Stimulated activated CD8-positive, alpha-beta memory T cell treated with anti-CD3 and anti-CD28 coated beads, Interleukin-7, amount 100 ng/mL, for 24 hours (primary cell): ENCODE results near the gene RILPL2.
"Not testable (repeated sequence)": the region's sequence is repeated elsewhere in the genome, so short reads cannot be mapped to it uniquely, and the experiment has no call there.

Source experiments
- DNase-seq: peaks from one replicate; pipeline ENCODE4 v3.0.0-alpha.2; 2020; ENCODE audit warnings: low read depth

RILPL2 gene

GRCh38 chr12:123449856-123450255 lies 13.4 kb upstream of the RILPL2 start:
- no peak for DNase-seq

- DNase-seq, result no peak
These were observed 12.8 kb upstream of the RILPL2 start for GRCh38 chr12:123449249-123449733.

GRCh38 chr12:123446333-123446713 lies 9.8 kb upstream of the RILPL2 start:
- no peak for DNase-seq

GRCh38 chr12:123445388-123446332 lies 9.2 kb upstream of the RILPL2 start:
- DNase-seq, result no peak

- no peak for DNase-seq
These were observed 7.9 kb upstream of the RILPL2 start for GRCh38 chr12:123444092-123445026.

GRCh38 chr12:123442774-123443173 lies 6.3 kb upstream of the RILPL2 start:
- no peak for DNase-seq

- no peak for DNase-seq
These were observed 5.2 kb upstream of the RILPL2 start for GRCh38 chr12:123441523-123442164.

GRCh38 chr12:123435636-123436016 lies 858 bp downstream of the RILPL2 start:
- DNase-seq, result no peak

GRCh38 chr12:123433615-123434014 lies 2.9 kb downstream of the RILPL2 start:
- DNase-seq, result no peak

GRCh38 chr12:123431951-123432817 lies 4.3 kb downstream of the RILPL2 start:
- not testable (repeated sequence) for DNase-seq

- DNase-seq, result not testable (repeated sequence)
These were observed 7.4 kb downstream of the RILPL2 start for GRCh38 chr12:123429101-123429500.

- DNase-seq, result no peak
These were observed 7.9 kb downstream of the RILPL2 start for GRCh38 chr12:123428591-123428990.

GRCh38 chr12:123427036-123427769 lies 9.3 kb downstream of the RILPL2 start:
- DNase-seq, result no peak

GRCh38 chr12:123421314-123421713 lies 15.2 kb downstream of the RILPL2 start:
- no peak for DNase-seq

- DNase-seq, result no peak
These were observed 26.5 kb downstream of the RILPL2 start for GRCh38 chr12:123410041-123410412.

GRCh38 chr12:123409284-123410040 lies 27.0 kb downstream of the RILPL2 start:
- not testable (repeated sequence) for DNase-seq

- not testable (repeated sequence) for DNase-seq
These were observed 27.9 kb downstream of the RILPL2 start for GRCh38 chr12:123408619-123409018.

- not testable (repeated sequence) for DNase-seq
These were observed 28.6 kb downstream of the RILPL2 start for GRCh38 chr12:123407934-123408333.

GRCh38 chr12:123407269-123407668 lies 29.2 kb downstream of the RILPL2 start:
- not testable (repeated sequence) for DNase-seq

GRCh38 chr12:123404581-123404980 lies 31.9 kb downstream of the RILPL2 start:
- no peak for DNase-seq
